Lung (tissue), 12 donors: ENCODE results near the gene ADCY2. TPM values are rescaled to one million over a fixed set of nuclear protein-coding genes. Genes with fewer than 3 reads are reported as not detected.
"Not testable (repeated sequence)": the region's sequence is repeated elsewhere in the genome, so short reads cannot be mapped to it uniquely, and the experiment has no call there.

ENCODE experiments used
- ATAC-seq: fragments of 200-7000 bp; cut with Tn5 transposase; one replicate; pipeline ENCODE4 v1.9.1; 2020; ENCODE audit warnings: moderate number of reproducible peaks; ENCODE audit not compliant: insufficient read depth, low FRiP score
- DNase-seq, 3 donors: peaks; one replicate each; pipeline ENCODE4 v3.0.0-alpha.2; 2013 to 2017
- H3K27ac ChIP-seq, 2 donors: one replicate each; pipeline ENCODE4 v1.5.1; 2013; ENCODE audit warnings: mild to moderate bottlenecking in 2 of 2, moderate library complexity in 2 of 2, control low read depth in 1 of 2, inconsistent platforms in 1 of 2, low read depth in 1 of 2, low read length in 1 of 2
- H3K27me3 ChIP-seq, 3 donors: one replicate each; pipeline ENCODE4 v1.5.1; 2013; ENCODE audit warnings: low read length in 2 of 3; ENCODE audit not compliant: control insufficient read depth in 3 of 3, insufficient read depth in 3 of 3
- H3K36me3 ChIP-seq, 4 donors: one replicate each; pipeline ENCODE4 v1.5.1; 2013; ENCODE audit warnings: low read length in 4 of 4, mild to moderate bottlenecking in 1 of 4, moderate library complexity in 1 of 4; ENCODE audit not compliant: control insufficient read depth in 4 of 4, insufficient read depth in 4 of 4
- H3K4me1 ChIP-seq, 5 donors: one replicate each; pipeline ENCODE4 v1.5.1; 2013; ENCODE audit warnings: low read length in 5 of 5, mild to moderate bottlenecking in 2 of 5, moderate library complexity in 1 of 5; ENCODE audit not compliant: control insufficient read depth in 5 of 5, insufficient read depth in 5 of 5
- H3K4me3 ChIP-seq: one replicate; pipeline ENCODE4 v1.5.1; 2013; ENCODE audit warnings: mild to moderate bottlenecking, control low read depth, moderate library complexity
- H3K9ac ChIP-seq, 2 donors: one replicate each; pipeline ENCODE4 v1.5.1; 2013; ENCODE audit warnings: low read length in 2 of 2, control low read depth in 1 of 2; ENCODE audit not compliant: insufficient read depth in 1 of 2
- H3K9me3 ChIP-seq, 4 donors: one replicate each; pipeline ENCODE4 v1.5.1; 2013; ENCODE audit warnings: low read length in 3 of 4, mild to moderate bottlenecking in 1 of 4, moderate library complexity in 1 of 4; ENCODE audit not compliant: control insufficient read depth in 4 of 4, insufficient read depth in 3 of 4
- WGBS, 2 donors: extraction: QIAGEN DNeasy Blood & Tissue Kit; methylation state at CpG; one replicate each; pipeline ENCODE4 v1.1.7; 2013; 5-methylcytosine and 5-hydroxymethylcytosine counted together
- polyA plus RNA-seq, 2 donors: library from polyadenylated mRNA; stranded (reverse); fragments of 200-250 nt; gene quantifications; one replicate each; pipeline ENCODE4 v1.2.1, GENCODE V29; 2013
- total RNA-seq, 2 donors: library from RNA; depleted of rRNA in 1 of 2; stranded (reverse); fragments of >200 nt in 1 of 2; gene quantifications; one replicate each; pipeline ENCODE4 v1.2.1, GENCODE V29; 2014 to 2021
- TF ChIP-seq, protein P1 (sequence below): IDR thresholded peaks from 2 replicates; pipeline ENCODE4 v1.5.1; 2012; ENCODE audit warnings: mild to moderate bottlenecking; ENCODE audit errors: control extremely low read depth, extremely low read depth
- donor health status: control.
- donor health status: control.
- donor health status: Bipolar disorder and iron deficiency.
- donor health status: healthy.
- donor health status: DM: yes; HTN: yes; CAD: no.

The ADCY2 gene
- total and polyA plus RNA-seq, 4 donors: 0.10 to 3.5 (median 0.84) TPM

DNA sequence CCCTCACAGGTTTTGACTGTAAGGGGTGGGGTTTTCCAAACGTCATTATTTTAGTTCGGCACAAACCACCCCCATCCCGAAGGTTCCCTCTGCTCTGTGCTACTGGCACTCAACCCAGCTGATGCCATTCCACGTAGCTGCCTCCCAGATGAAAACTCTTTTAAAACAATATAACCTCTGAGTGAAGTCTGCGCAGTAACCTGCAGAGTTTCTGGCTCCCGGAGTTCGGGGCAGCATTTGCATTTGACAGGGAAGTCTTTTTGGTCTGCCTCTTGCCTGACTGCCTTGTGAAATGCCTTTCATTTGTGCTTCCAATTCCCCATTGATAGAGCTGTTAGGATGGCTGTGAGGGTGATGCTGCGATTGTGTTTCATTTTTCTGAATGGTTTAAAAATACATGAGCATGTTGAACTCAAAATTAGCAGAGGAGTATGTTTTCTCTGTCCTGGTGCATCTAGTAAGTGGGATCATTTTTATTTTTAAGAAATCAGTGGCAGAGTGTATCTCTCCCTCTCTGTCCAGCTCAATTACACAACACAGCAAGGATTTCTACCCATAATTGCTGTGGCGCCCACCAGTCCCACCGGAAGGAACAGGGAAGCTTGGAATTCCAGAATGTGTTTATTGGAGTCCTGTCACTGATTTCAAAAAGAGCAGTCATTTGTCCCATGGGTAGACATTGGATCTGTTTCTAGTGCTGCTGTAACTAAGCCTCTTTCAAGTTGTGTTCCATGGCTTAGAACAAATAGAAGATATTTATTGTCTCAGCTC is 24.8 kb downstream of the ADCY2 start:
- no peaks in the 10 kb centered on the region for H3K36me3 ChIP-seq
- DNase-seq (no peak), ATAC-seq (no peak)
- no peaks in the 10 kb centered on the region for H3K9me3 ChIP-seq
- H3K4me1 ChIP-seq: peaks cover 0 to 11% (median 0%) of the 10 kb centered on the region in 5 donors
- 18 to 22% methylated on average over 10 of the region's 10 CpGs for WGBS, 2 donors
- H3K27ac ChIP-seq: no peak overlapping the region
- no peak overlapping the region for H3K9ac ChIP-seq
- H3K27me3 ChIP-seq: peaks cover 0 to 4% (median 0%) of the 10 kb centered on the region in 3 donors
- TF ChIP-seq, protein P1, sequence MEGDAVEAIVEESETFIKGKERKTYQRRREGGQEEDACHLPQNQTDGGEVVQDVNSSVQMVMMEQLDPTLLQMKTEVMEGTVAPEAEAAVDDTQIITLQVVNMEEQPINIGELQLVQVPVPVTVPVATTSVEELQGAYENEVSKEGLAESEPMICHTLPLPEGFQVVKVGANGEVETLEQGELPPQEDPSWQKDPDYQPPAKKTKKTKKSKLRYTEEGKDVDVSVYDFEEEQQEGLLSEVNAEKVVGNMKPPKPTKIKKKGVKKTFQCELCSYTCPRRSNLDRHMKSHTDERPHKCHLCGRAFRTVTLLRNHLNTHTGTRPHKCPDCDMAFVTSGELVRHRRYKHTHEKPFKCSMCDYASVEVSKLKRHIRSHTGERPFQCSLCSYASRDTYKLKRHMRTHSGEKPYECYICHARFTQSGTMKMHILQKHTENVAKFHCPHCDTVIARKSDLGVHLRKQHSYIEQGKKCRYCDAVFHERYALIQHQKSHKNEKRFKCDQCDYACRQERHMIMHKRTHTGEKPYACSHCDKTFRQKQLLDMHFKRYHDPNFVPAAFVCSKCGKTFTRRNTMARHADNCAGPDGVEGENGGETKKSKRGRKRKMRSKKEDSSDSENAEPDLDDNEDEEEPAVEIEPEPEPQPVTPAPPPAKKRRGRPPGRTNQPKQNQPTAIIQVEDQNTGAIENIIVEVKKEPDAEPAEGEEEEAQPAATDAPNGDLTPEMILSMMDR: no peak
- no peak overlapping the region for H3K4me3 ChIP-seq

DNA sequence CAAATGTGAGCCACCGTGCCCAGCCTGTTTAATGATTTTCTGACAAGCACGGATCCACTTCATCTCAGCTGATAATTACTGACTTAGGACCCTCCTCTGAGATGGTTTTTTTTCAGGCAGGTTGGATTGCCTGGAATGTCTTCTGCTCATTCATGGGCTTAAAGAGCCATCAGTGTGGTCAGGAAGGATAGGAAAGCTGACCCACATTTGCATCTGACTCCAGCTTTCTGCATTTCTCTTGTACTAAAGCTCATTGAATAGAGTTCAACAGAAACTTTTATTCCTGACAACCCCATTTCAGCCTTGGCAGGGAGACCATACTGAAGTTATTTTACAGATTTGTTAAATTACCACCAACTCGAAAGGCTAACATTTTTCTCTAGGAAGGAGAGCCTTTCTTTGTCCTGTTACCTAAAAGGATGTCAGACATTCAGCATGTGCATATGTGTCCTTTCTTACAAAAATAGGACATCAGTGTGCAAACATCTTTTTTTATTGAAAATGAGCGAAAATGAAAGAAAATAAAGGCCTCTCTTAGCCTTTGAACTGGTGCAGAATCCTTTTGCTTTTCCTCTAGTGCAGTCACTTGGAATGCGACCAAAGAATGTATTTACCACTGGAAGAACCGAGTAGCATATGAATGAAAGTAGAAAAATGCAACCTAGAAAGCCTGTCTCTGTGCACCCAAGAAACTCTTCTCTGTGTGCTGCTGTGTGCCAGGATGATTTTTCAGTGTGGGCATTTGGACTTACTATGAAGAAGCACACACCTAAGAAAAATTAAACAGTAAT is 26.6 kb downstream of the ADCY2 start:
- DNase-seq (peak in 2 of 3 donors; percentile 33 to 81), ATAC-seq (no peak)
- Histone ChIP-seq H3K4me3 (no peak overlapping the region), H3K4me1 (peaks cover 0 to 11% (median 0%) of the 10 kb centered on the region in 5 donors), H3K27ac (no peak overlapping the region), H3K36me3 (no peaks in the 10 kb centered on the region), H3K27me3 (peaks cover 0 to 4% (median 0%) of the 10 kb centered on the region in 3 donors), H3K9me3 (peaks cover 0 to 2% (median 0%) of the 10 kb centered on the region in 4 donors), H3K9ac (no peak overlapping the region)
- 58 to 71% methylated on average over 6 of the region's 6 CpGs for WGBS, 2 donors
- TF ChIP-seq, protein P1: no peak

DNA sequence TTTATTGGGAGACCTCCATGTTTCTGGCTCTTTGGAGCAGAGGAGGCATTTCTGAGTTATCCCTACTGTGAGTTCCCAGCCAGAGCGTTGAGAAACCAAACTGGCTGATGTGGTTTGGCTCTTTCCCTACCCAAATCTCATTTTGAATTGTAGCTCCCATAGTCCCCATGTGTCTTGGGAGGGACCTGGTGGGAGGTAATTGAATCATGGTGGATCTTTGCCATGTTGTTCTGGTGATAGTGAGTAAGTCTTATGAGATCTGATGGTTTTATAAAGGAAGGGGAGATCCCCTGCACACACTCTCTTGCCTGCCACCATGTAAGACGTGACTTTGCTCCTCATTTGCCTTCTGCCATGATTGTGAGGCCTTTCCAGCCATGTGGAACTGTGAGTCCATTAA is 27.3 kb downstream of the ADCY2 start:
- DNase-seq, H3K9me3 ChIP-seq, H3K27ac ChIP-seq, H3K27me3 ChIP-seq, H3K4me3 ChIP-seq, H3K36me3 ChIP-seq, ATAC-seq, H3K9ac ChIP-seq: not testable (repeated sequence)
- 81 to 88% methylated on average over 2 of the region's 2 CpGs for WGBS, 2 donors
- H3K4me1 ChIP-seq: peaks cover 0 to 11% (median 0%) of the 10 kb centered on the region in 5 donors

DNA sequence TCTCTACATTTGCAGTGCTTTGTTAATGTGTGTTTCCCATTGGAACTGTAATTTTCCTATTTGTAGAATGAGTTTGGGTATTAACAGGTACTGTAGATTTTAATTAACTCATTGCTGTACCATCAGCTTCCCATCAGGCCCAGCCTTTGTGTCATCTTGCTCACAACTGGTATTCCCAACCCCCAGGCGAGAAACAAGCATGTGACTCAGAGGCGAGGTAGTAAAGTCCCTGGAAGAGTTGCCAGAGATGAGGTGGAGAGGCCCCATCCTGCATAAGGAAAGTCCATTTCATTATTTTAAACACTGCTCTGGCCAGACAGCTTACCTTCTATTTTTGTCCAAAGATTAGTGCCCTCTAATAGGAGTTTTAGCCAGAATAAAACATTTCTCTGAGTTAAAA is 29.9 kb downstream of the ADCY2 start:
- H3K36me3 ChIP-seq: no peaks in the 10 kb centered on the region
- no peak overlapping the region for H3K9ac ChIP-seq
- no peaks in the 10 kb centered on the region for H3K27me3 ChIP-seq
- ATAC-seq: no peak
- H3K9me3 ChIP-seq: peaks cover 0 to 2% (median 0%) of the 10 kb centered on the region in 4 donors
- no peak overlapping the region for H3K4me3 ChIP-seq
- peaks cover 0 to 11% (median 0%) of the 10 kb centered on the region in 5 donors for H3K4me1 ChIP-seq
- no peak overlapping the region for H3K27ac ChIP-seq
- no peak for DNase-seq
- 82 to 87% methylated on average over 2 of the region's 2 CpGs for WGBS, 2 donors
- TF ChIP-seq, protein P1: no peak
